CD4-positive, alpha-beta T cell treated with Interleukin-17A for 4 hours (primary cell): ENCODE data around the gene FARP1.

Experiments used
- DNase-seq: peaks from one replicate; pipeline ENCODE4 v3.0.0-alpha.2; 2020; ENCODE audit warnings: mixed read lengths

The FARP1 gene

DNA sequence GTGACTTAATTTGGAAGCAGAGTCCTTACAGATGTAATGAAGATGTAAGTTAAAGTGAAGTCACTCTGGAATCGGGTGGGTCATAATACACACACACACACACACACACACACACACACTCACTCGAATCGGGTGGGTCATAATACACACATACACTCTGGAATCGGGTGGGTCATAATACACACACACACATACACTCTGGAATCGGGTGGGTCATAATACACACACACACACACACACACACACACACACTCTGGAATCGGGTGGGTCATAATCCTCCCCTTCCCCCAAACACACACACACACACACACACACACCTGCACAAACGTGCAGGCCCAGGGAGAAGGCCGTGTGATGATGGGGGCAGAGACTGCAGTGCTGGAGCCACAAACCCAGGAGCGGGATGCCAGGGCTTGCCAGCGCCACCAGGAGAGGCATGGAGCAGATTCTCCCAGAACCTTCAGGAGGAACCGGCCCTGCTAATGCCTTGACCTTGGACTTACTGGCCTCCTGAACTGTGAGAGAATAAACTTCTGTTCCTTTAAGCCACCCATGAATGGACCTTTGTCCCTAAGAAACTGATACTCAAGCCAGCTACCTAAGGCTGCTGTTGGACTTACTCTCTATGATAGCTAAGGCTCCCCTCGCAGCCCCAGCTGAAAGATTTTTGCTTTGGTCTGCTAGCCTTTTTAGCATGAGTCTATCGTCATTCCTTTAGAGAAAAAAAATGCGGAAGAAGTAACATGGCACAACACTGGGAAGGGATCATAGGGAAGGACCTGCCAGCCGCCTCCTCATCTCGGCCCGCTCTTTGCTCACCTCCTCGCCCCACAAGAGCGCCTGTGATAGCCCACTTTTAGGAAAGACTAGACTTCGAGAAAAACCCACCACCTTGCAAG lies 170.4 kb downstream of the FARP1 start:
- DNase-seq = no peak

DNA sequence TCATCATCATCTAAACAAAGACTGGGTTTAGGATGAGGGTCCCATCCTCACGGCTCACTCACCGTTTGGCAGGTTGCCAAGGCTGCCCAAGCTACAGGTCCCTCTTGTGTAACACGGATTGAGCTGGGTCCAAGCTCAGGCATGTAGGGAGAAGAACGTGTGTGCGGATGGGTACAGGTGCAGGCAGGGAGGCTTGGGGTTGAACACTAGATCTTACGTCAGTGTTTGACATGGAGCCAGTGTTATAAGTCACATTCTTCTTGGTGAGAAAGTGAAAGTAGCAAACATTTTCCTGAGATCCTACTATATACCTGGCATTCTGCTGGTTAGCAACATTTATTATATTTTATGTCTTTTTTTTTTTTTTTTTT lies 171.0 kb downstream of the FARP1 start:
- no peak for DNase-seq

DNA sequence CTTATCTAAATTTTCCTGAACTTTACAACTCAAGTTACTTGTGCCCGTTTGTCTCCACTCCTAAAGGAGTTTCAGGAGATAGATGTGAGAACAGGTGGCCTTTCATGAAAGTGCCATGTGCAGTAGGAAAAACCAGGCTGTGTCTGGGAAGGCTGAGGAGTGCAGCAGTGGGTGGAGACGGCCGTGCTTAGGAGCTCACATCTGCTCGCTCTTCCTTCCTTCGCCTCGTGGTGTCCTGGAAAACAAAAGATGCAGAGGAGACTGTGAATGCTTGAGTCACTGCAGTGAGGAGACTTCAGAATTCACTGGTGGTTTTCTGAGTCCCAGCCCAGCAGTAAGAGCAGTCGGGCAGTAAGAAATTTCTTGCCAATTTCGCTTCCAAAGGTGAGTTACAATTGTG lies 172.6 kb downstream of the FARP1 start:
- DNase-seq = no peak

GRCh38 chr13:98315902-98316301 lies 173.0 kb downstream of the FARP1 start:
- DNase-seq = no peak

DNA sequence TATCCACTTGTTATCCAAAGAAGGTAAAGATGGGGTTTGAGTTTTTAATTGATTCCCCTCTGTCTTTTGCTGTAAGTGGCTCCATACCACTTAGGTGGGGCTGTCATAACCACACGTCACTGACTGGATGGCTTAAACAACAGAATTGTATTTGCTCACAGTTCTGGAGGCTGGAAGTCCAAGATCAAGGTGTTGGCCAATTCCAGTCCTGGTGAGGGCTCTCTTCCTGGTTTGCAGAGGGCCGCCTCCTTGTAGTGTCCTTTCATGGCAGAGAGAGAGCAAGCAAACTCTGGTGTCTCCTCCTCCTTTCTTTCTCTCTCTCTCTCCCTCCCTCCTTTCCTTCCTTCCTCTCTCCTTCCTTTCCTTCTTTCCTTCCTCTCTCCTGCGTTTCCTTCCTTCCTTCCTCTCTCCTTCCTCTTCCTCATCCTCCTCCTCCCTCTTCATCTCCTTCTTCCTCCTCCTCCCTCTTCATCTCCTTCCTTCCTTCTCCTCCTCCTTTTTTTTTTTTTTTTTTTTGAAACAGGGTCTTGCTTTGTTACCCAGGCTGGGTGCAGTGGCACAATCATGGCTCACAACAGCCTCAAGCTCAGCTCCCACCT lies 174.8 kb downstream of the FARP1 start:
- DNase-seq = no peak

- DNase-seq = no peak
Observed at GRCh38 chr13:98318263-98318878, 175.5 kb downstream of the FARP1 start.

- DNase-seq = no peak
Observed at GRCh38 chr13:98320561-98321105, 177.7 kb downstream of the FARP1 start.

- no peak for DNase-seq
Observed at GRCh38 chr13:98321395-98321794, 178.5 kb downstream of the FARP1 start.

GRCh38 chr13:98322091-98322718 lies 179.3 kb downstream of the FARP1 start:
- DNase-seq = no peak

DNA sequence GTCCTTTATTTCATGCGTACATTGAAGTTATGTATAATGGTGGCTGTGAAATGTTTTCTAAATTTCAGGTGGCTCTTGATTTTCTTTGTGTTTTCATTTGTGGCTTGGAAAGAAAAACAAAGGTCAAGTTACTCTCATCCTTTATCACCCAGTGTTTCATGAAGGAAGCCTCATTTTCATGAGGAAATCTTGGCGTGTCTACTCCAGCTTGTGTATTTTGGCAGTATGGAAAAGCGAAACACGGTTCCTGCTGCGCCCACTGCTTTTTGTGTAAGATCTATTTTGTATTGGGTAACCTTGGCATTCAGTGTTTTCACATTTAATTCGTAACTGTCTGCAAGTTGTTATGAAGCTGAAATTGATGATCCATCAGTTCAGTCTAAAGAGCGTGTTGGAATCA lies 181.2 kb downstream of the FARP1 start:
- DNase-seq = no peak

- DNase-seq = no peak
Observed at GRCh38 chr13:98325724-98326123, 182.8 kb downstream of the FARP1 start.

- DNase-seq = no peak
Observed at GRCh38 chr13:98326291-98326690, 183.4 kb downstream of the FARP1 start.

DNA sequence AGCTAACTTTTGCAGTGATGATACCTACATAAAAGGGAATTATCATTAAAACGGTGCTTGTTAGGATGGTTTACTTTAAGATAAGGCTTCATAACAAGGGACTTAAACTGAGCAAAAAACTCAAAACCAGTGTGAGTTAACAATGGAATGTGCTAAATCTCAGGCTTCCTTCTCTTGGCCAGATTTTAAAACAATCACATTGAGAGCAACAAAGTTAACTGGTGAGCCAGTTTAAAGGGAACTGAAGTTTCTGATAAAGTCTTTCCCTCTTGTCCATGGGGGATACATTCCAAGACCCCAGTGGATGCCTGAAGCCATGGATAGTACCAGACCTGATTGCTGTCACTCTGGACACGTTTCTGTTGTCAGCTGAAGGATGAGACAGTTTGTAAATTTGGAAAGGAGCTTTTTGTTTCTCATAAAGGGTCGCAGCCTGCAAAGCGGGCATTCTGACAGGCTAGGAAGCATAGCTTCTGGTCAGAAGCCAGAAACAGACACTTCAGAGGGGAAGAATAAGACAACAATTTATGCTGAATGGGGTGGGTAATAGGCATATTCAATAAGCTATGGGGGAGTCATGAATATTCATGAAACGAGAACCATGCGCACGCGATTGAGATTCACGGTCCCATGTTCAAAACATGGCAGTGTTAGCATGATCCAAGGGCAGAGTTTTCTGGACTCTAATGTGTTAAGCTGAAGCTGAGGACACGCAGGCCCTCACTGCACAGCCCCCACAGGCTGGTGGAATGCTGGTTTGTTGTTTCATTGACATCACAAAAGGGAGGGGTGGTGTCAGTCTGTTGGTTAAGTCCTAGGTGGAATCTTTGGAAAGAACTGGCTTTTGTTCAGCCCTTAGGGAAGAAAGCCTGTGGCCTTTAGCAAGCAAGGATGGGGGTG lies 184.7 kb downstream of the FARP1 start:
- DNase-seq = no peak

DNA sequence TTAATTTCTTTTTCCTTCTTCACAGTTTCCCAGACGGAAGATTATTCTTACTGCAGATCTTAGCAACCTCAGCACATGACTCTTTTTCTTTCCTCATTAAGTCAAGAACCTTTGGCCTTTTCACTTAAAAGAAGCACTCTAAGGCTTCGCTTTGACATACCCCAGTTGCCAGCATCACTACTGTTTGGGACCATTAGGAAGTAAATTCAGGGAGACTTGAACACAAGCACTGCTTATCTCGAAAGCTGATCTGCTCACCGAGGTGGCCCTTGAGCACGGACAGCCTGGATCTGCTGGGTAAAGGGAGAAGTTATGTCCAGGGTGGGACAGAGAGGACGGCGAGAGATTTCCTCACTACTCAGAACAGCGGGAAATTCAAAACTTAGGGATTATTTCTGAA lies 185.6 kb downstream of the FARP1 start:
- no peak for DNase-seq

DNA sequence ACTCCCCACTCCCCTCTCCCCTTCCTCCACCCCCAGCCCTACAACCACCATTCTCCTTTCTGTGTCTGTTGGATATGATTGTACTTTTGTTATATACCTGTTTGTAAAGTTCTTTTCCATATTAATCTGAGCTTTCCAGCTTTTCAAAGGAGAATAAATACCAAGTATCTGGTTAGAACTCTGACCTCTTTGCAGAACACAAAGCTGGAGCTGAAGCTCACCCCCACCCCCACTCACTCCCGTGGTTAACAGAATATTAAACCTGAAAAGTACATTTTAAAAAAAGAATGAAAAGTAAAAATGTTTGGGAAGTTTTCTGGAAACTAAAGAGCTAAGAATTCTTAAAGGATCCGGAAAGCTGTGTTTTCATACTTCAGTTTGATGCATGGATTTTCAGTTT lies 189.3 kb downstream of the FARP1 start:
- DNase-seq = no peak

GRCh38 chr13:98332691-98333090 lies 189.8 kb downstream of the FARP1 start:
- no peak for DNase-seq

GRCh38 chr13:98333486-98333885 lies 190.6 kb downstream of the FARP1 start:
- DNase-seq = no peak

GRCh38 chr13:98334620-98335205 lies 191.8 kb downstream of the FARP1 start:
- DNase-seq = no peak

GRCh38 chr13:98335721-98336120 lies 192.8 kb downstream of the FARP1 start:
- no peak for DNase-seq

DNA sequence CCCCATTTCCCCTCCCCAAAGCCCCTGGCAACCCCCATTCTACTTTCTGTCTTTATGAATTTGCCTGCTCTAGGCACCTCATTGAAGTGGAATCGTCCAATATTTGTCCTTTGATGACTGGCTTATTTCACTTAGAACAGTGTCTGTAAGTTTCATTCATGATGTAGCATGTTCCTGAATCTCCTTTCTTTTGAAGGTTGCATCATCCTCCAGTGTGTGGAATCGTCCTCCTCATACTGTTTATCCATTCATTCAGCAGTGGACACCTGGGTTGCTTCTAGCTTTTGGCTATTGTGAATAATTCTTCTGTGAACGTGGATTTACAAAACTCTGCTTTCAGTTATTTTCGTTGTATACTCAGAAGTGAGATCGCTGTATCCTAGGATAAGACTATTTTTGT lies 195.4 kb downstream of the FARP1 start:
- DNase-seq = no peak

- DNase-seq = no peak
Observed at GRCh38 chr13:98339684-98340425, 197.0 kb downstream of the FARP1 start.
